Measurements from ENCODE around the gene KCNH1.

The KCNH1 gene

DNA sequence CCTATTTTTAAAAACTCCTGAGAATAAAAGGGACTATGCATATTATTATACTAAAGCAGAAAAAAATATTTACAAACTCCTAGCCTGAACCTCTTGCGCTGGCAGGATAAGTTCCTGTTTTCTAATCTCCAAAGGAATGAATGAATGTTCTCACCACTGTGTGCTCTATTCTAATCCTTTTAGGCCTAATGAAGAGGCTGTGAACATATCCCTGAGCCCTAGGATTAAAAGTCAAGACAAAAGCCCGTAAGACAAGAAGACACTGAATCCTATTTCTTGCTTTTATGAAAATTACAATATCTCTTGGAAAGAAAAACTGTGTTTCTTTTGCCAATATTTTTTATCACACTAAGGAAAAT is 487.7 kb downstream of the KCNH1 start:
- DNase-seq (ENCODE audit: low spot score): no peak

DNA sequence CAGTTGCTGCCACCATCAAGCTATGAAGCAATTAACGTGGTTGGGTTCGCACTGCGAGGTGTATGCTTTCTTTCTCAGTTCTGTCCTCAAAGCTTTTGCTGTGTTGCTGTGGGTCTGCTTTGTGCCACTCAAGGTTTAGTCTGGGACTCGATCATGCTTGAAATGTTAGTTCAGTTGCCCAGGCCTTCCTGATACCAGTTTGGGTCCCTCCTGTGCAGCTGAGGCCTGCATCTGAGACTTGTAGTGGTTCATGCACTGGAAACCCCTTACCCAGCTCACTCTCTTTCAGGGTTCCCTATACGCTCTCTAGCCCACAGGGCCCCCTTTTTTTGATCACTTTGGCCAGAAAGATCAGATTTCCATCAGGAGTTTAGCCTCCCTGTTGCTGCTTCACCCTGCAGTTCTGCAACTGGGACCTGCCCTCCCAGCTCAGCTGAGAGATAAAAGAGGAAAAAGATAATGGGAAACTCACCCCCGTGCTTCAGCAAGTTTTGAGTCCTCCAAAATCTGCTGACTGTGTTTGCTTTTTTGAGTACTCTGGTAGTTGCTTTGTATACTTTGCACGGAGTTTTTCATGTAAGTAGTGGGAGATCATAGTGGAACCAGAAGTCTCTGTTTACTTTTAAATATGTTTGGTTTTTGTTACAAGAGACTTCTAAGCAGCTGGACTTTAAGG is 488.2 kb downstream of the KCNH1 start:
- DNase-seq (ENCODE audit: low spot score): no peak

DNA sequence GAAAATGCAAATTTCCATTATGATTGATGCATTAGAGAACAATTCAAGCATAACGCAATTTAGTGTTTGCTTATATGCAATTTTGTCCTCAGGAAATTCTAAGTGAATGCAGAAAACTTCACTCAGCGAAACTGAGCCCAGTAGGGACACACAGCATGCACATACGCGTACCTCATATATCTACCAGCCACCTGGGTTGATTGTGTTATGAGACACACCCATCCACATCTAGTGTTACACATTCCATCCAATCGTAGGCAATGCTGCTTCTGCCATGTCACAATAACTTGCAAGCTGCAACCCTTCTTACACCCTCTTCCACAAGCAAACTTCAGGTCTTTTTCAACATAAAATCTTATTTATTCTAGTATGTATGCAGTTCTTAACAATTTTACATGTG is 492.4 kb downstream of the KCNH1 start:
- DNase-seq (ENCODE audit: low spot score): no peak

DNA sequence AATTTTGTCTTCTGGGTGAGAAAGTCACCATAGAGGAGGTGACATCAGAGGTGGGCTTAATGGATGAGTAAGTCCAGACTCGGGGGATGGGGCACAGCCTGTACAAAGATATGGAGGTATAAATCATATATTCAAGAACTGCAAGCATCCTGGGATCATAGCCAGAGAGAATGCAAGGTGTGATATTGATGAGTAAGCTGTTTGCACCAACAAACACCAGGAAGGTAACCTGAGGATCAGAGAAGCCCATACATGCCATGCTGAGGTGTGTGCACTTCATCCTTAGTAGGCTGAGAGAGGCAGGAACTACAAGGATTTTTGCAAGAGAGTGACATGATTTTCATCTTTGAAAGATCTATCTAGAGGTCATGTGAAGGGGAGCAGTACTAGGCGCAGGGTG is 498.8 kb downstream of the KCNH1 start:
- DNase-seq (ENCODE audit: low spot score): no peak

DNA sequence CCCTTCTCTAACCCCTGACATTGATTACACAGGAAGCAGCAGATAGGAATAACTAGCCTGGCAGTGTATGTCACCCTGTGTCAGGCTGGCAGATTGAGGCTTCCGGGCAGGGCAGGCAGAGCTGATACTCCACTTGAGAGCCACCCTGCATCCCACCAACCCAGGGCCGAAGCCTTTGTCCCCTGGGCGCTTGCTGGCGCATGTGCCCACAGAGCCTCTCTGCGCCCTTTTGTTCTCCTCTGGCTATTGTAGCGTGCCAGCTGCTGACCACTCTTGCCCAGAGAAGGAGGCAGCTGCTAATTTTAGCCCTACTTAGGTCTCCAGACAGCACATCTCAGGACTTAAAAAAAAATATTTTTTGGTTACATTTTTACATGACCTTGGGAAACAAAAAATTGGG is 500.3 kb downstream of the KCNH1 start:
- DNase-seq (ENCODE audit: low spot score): no peak

DNA sequence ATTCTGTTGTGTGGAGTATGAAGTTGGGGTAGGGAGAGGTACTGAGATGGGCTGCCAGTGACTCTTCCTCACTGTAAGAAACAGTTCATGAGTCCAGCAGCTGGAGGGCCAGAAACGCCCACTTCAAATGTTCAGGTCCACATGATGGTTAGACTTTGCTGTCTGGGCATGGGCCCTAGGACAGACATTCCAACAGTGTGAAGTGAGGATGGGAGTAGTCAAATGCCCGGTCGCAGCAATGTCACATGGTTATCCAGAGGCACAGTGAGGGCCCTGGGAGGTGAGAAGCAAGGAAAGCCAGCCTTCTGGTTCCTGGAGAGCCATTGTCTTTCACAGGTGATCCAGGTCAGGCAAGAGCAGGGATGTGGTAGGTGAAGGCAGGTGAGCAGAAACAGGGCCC is 500.8 kb downstream of the KCNH1 start:
- DNase-seq (ENCODE audit: low spot score): no peak

DNA sequence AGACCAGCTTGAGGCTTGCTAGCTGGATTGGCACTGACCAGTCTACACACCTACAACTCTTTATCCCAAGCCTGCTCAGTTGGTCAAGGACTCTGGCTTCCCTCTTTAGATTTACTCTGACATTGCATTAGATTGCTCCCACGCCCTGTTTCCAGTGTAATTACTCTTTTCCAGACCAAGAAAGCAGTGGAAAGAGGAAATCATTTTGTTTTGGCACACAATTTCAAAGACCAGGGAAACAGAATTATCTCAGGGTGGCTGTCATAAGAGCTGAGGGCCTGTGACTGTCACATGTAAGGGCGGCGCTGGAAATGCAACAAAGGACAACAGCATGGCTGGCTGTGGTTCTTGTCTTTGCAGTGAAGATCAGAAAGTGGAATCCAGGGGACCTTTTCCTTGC is 502.5 kb downstream of the KCNH1 start:
- DNase-seq (ENCODE audit: low spot score): no peak

DNA sequence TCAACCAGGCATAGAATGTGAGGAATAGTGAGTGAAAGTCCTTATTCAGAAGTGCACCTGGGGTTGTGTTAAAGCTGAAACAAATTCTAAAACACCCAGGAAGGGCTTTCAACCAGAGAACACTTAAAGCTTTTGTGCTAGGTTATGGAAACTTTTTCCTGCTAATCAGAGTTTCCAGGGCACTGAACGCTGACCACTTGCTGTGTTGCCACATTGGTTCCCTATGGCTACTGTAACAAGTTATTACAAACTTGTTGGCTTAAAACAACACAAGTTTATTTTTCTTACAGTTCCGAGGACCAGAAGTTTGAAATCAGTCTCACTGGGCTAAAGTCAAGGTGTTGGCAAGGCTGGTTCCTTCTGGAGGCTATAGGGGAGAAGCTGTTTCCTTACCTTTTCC is 504.7 kb downstream of the KCNH1 start:
- no peak for DNase-seq (ENCODE audit: low spot score)

DNA sequence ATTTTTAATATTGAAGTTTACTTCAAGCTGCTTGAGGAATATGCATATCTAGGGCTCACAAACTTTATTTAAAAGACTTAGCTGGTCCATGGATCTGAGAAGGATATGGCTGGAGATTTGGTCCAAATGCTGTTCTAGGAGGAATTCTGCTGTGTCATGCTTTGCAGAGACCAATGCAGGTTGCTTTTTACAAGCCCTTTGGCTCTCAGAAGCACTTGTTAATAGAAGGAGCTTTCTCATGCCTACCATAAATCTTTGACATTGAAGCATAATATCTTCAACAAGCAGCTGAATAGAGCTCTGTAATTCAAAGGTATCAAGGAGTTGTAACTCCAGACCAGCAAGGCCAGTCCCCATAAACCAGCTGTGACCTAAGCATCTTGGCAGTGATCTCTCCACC is 506.2 kb downstream of the KCNH1 start:
- no peak for DNase-seq (ENCODE audit: low spot score)

All from hepatic stellate cell (primary cell).